Stimulated activated CD8-positive, alpha-beta memory T cell treated with anti-CD3 and anti-CD28 coated beads, Interleukin-12 subunit alpha, Interleukin-12 subunit beta, amount 100 ng/mL, for 24 hours (primary cell): Measurements from ENCODE around the gene VWF.
"Not testable (repeated sequence)": the region's sequence is repeated elsewhere in the genome, so short reads cannot be mapped to it uniquely, and the experiment has no call there.

Experiments used
- DNase-seq: peaks from one replicate; pipeline ENCODE4 v3.0.0-alpha.2; 2020; ENCODE audit errors: extremely low read depth

VWF gene

GRCh38 chr12:6145564-6145963 lies 21.1 kb upstream of the VWF start:
- no peak for DNase-seq

- no peak for DNase-seq
Measured at GRCh38 chr12:6143303-6143675, 18.8 kb upstream of the VWF start.

GRCh38 chr12:6142368-6143302 lies 18.2 kb upstream of the VWF start:
- not testable (repeated sequence) for DNase-seq

GRCh38 chr12:6141731-6142367 lies 17.4 kb upstream of the VWF start:
- not testable (repeated sequence) for DNase-seq

- DNase-seq: peak; percentile 12
Measured at GRCh38 chr12:6140651-6141447, 16.4 kb upstream of the VWF start.

GRCh38 chr12:6135071-6135470 lies 10.6 kb upstream of the VWF start:
- no peak for DNase-seq

GRCh38 chr12:6133642-6134041 lies 9.2 kb upstream of the VWF start:
- no peak for DNase-seq

GRCh38 chr12:6132496-6132895 lies 8.0 kb upstream of the VWF start:
- no peak for DNase-seq

- no peak for DNase-seq
Measured at GRCh38 chr12:6125310-6125608, 789 bp upstream of the VWF start.

GRCh38 chr12:6123258-6123657 lies 1.2 kb downstream of the VWF start:
- DNase-seq: no peak

GRCh38 chr12:6122201-6122600 lies 2.3 kb downstream of the VWF start:
- no peak for DNase-seq

- DNase-seq: no peak
Measured at GRCh38 chr12:6120796-6121473, 3.5 kb downstream of the VWF start.

- DNase-seq: no peak
Measured at GRCh38 chr12:6118891-6119568, 5.4 kb downstream of the VWF start.

GRCh38 chr12:6116471-6117021 lies 7.9 kb downstream of the VWF start:
- DNase-seq: no peak

- DNase-seq: no peak
Measured at GRCh38 chr12:6115389-6115788, 9.1 kb downstream of the VWF start.

GRCh38 chr12:6114476-6114870 lies 10.0 kb downstream of the VWF start:
- DNase-seq: no peak

GRCh38 chr12:6113691-6114475 lies 10.6 kb downstream of the VWF start:
- no peak for DNase-seq

- DNase-seq: no peak
Measured at GRCh38 chr12:6112004-6112403, 12.5 kb downstream of the VWF start.

- DNase-seq: no peak
Measured at GRCh38 chr12:6110006-6110405, 14.5 kb downstream of the VWF start.

GRCh38 chr12:6106218-6106617 lies 18.3 kb downstream of the VWF start:
- DNase-seq: no peak
